HG03175 (cell line): ENCODE results near the gene TUBA1B.

ENCODE experiments used
- ATAC-seq: cut with Tn5 transposase; IDR thresholded peaks from one replicate; pipeline ENCODE4 v1.9.1; 2021; ENCODE audit warnings: mild to moderate bottlenecking, moderate library complexity; ENCODE audit not compliant: unreplicated experiment

The TUBA1B gene

GRCh38 chr12:49091056-49091835 lies 39.9 kb downstream of the TUBA1B start:
- ATAC-seq, result no peak

DNA sequence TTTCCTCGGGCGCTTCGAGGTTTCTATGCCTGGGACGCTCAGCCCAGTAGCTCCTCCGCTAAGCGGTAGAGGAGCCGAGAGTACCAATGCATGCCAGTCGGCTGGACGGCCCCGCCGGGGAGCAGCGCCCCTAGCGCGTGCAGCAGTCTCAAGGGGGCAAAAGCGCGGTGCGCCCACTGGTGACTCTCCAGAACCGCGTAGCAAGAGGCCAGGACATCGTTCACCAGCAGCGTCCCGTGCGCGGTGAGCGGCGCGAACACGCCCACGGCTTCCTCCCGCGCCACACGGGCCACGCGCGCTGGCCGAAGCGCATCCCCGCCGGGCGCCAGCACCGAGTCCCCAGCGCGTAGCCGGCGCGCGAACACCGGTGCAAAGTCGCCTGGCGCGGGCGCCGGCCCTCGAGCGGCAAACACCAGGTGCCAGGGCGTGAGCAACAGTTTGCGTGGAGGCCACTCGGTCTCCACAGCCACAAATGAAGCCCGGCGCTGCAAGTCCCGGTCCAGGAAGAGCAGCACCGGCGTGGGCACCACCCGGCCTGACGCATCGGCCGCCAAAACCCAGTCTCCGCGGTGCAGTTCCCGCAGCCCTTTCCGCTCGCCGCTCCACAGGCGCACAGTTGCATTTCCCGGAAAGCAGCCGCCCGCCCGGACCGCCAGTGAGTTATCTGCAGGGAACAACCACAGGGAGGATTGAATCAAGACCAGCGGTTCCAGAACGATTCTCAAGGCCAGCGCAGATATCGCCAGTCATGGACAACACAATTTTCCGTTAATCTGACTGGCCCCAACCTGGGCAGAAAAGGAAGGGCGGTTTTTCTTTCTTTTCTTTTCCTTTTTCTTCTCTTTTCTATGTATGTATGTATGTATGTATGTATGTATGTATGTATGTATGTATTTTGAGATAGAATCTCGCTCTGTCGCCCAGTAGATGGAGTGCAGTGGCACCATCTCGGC lies 41.1 kb downstream of the TUBA1B start:
- no peak for ATAC-seq

DNA sequence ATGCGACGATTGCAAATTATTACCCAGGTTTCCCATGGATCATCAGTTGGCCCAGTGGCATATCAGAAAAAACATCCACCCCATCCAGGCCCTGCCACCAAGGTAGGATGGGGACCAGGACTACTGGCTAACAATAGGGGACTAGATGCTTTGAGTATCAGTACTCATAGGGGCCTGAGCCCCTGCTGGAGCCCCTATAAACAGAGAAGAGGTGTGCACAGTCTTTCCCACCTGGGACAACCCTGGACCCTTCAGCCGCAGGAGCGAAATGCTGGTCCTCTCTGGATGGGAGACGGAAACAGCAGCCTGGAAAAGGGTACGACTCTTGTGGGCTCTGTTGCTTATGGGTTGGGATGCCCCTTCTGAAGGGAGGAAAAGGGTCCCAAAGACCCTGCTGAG lies 42.3 kb downstream of the TUBA1B start:
- no peak for ATAC-seq

GRCh38 chr12:49088150-49088931 lies 42.9 kb downstream of the TUBA1B start:
- ATAC-seq, result peak; percentile 89

- no peak for ATAC-seq
Observed at GRCh38 chr12:49086116-49086515, 45.1 kb downstream of the TUBA1B start.

DNA sequence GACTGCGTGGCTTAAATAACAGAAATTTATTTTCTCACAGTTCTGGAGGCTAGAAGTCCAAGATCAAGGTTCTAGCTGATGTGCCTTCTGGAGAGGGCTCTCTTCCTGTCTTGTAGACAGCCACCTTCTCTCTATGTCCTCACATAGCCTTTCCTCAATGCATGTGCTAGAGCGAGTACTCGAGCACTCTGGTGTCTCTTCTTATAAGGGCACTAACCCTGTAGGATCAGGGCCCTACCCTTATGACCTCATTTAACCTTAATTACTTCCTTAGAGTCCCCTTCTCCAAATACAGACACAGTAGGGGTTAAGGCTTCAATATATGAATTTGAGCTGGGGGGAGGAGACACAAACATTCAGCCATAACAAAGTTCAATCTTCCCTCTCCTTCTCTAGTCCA lies 46.8 kb downstream of the TUBA1B start:
- no peak for ATAC-seq

DNA sequence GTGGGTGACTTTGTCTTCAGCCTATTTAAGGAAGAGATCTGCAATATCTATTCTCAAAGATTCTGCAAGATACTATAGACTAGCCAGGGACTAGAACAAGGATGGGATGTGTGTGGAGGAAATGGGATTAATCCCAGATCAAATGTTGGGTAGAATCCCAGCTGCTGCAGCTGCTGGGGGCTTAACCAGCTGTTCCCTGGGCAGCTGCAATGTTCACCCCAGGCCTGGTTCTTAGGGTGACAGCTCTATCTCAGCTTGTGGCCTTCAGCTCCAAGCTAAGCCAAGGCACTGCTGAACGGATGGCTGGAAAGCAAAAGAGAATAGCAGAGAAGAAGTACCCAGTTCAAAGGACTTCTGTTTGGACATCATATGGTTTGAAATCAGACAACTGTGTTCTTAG lies 51.4 kb downstream of the TUBA1B start:
- ATAC-seq, result no peak
